IPS-18a (cell line): Measurements from ENCODE around the gene IL1RN.

Source experiments
- H3K27ac ChIP-seq: one replicate; pipeline ENCODE4 v1.5.1; 2013; ENCODE audit warnings: low read length
- H3K27me3 ChIP-seq: one replicate; pipeline ENCODE4 v1.6.1; 2013; ENCODE audit warnings: mild to moderate bottlenecking, low read length; ENCODE audit not compliant: control insufficient read depth, insufficient read depth
- H3K36me3 ChIP-seq: one replicate; pipeline ENCODE4 v1.6.1; 2013; ENCODE audit warnings: low read depth, low read length; ENCODE audit not compliant: control insufficient read depth
- H3K4me1 ChIP-seq: one replicate; pipeline ENCODE4 v1.6.1; 2013; ENCODE audit warnings: low read depth, low read length; ENCODE audit not compliant: control insufficient read depth
- H3K4me3 ChIP-seq: one replicate; pipeline ENCODE4 v1.5.1; 2013; ENCODE audit warnings: low read length
- H3K9ac ChIP-seq: one replicate; pipeline ENCODE4 v1.6.1; 2013; ENCODE audit warnings: mild to moderate bottlenecking, low read length, moderate library complexity
- H3K9me3 ChIP-seq: one replicate; pipeline ENCODE4 v1.6.1; 2013; ENCODE audit warnings: low read depth, low read length; ENCODE audit not compliant: control insufficient read depth

Gene IL1RN

DNA sequence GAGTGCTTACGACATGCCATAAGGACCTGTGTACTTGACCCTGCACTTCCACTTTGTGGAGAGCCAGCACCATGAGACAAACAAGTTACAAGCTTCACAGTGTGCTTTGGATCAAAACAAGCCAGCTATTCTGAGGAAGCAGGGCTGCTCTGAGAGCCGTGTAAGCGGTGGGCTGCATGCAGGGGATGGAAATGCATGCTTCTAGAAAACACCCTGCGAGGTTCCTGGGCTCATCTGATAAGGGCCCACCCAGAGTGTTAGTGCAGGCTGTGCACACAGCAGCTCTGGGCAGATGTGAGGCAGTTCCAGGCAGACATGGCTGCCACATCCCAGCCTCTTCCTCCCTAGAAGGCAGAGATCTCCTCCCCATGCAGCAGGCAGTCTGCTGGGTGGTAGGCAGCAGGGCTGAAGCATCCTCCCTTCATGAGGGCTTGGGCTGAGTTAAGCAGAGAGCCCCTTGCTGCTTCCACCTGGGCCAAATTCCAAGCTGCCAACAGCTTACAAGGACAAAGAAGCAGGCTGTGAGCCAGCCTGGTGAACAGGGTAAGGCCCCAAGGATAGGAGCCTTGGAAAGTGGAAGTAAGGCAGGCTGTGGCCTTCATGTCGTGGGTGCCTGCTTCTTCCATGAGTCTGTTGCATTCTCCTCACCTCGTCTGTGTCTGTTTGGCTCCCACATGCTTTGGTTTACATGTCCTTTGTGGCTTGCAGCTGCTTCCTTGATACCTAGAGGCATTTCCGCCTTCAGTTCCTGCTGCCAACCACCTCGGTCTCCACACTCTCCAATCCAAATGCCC lies 54.1 kb downstream of the IL1RN start:
- H3K9me3 ChIP-seq = no peaks in the 10 kb centered on the region
- H3K27me3 ChIP-seq = no peaks in the 10 kb centered on the region
- H3K4me3 ChIP-seq = no peak overlapping the region
- H3K36me3 ChIP-seq = no peaks in the 10 kb centered on the region
- H3K9ac ChIP-seq = no peak overlapping the region
- H3K4me1 ChIP-seq = no peaks in the 10 kb centered on the region
- no peak overlapping the region for H3K27ac ChIP-seq

DNA sequence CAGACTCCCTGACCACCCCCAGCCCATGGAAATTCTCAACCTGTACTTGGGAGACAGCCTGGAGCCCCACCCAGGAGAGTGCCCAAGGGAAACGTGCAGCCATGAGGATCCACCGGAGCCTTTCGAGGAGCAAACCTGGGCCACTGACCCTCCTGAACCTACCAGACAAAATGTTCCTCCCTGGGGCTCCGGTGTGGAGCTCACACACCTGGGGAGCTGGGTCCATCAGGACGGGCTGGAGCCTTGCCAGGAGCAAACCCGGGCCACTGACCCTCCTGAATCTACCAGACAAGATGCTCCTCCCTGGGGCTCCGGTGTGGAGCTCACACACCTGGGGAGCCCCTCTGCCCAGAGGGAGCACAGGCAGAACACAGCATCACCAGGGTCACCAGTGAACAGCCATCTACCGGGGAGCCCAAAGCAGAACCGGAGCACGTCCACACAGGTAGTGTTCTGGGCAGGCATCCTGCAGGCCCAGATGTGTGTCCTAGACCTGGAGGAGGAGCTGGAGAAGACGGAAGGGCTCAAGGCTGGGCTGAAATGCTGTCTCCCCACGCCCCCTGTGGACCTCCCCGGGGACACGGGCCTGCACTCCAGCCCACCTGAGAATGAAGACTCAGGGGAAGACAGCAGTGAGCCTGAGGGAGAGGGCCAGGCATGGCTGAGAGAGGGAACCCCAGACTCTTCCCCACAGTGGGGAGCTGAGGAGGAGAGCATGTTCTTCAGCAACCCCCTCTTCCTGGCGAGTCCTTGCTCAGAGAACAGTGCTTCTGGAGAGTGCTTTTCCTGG lies 55.3 kb downstream of the IL1RN start:
- H3K27me3 ChIP-seq = no peaks in the 10 kb centered on the region
- H3K9ac ChIP-seq = no peak overlapping the region
- no peaks in the 10 kb centered on the region for H3K9me3 ChIP-seq
- no peak overlapping the region for H3K4me3 ChIP-seq
- H3K27ac ChIP-seq = no peak overlapping the region
- no peaks in the 10 kb centered on the region for H3K36me3 ChIP-seq
- no peaks in the 10 kb centered on the region for H3K4me1 ChIP-seq

DNA sequence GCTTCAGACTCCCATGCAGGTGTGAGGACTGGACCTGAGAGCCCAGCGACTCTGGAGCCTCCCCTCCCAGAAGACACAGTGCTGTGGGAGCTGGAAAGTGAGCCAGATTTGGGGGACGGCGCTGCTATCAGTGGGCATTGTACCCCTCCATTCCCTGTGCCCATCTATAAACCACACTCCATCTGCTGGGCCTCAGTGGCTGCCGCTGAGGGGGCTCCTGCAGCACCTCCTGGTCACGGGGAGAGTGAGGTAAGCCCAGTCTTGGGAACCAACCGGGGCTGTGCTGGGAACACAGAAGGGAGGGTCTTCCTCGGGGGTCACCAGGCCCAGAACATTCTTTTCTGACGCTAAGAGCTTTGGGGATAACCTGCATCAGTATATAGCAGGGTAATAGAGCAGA lies 55.9 kb downstream of the IL1RN start:
- H3K27ac ChIP-seq = no peak overlapping the region
- no peaks in the 10 kb centered on the region for H3K9me3 ChIP-seq
- H3K4me3 ChIP-seq = no peak overlapping the region
- H3K9ac ChIP-seq = no peak overlapping the region
- no peaks in the 10 kb centered on the region for H3K4me1 ChIP-seq
- H3K27me3 ChIP-seq = no peaks in the 10 kb centered on the region
- H3K36me3 ChIP-seq = no peaks in the 10 kb centered on the region
